NCI-H69 (cell line): Measurements from ENCODE around the gene NLRP1.

Source experiments
- DNase-seq: peaks from one replicate; lab custom pipeline; 2025; lab: John Stamatoyannopoulos, UW

Gene NLRP1

GRCh38 chr17:5557485-5557884 lies 26.8 kb downstream of the NLRP1 start:
- no peak for DNase-seq

GRCh38 chr17:5555254-5555653 lies 29.1 kb downstream of the NLRP1 start:
- DNase-seq, result no peak

GRCh38 chr17:5553479-5553878 lies 30.8 kb downstream of the NLRP1 start:
- no peak for DNase-seq

GRCh38 chr17:5552841-5553240 lies 31.5 kb downstream of the NLRP1 start:
- DNase-seq, result no peak

DNA sequence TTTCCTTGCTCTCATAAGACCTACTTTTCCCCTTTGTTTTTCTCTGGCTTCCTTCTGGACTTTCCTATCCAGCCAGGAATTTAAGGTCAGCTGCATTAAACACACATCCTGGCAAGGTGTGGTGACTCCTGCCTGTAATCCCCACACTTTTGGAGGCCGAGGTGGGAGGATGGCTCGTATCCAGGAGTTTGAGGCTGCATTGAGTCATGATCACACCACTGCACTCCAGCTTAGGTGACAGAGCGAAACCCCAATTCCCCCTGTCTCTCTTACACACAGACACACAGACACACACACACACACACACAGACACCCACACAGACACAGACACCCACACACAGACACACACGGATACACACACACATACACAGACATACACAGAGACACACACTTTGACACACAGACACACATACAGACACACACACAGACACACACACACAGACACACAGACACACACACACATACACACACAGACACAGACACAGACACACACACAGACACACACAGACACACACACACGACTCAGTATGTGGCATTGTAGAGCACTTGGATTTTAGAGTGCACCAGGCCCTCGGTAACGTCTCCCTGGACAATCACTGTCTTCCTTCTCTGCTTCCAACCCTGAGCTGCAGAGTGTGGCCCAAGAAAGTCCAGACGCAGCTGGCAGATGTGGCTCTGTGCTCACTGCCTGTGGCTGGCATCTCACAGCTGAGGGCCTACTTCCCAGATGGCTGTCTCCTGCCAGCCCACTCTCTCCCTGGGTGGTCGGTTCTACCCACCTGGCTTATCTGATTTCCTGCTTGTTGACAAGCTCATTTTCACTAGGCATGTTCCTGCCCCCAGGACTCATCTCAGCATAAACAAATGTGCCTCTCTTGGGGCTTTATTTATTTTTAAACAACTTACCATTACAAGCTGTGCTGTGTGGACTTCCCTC lies 39.0 kb downstream of the NLRP1 start:
- peak; percentile 31 for DNase-seq

- no peak for DNase-seq
Measured at GRCh38 chr17:5544115-5544514, 40.2 kb downstream of the NLRP1 start.

DNA sequence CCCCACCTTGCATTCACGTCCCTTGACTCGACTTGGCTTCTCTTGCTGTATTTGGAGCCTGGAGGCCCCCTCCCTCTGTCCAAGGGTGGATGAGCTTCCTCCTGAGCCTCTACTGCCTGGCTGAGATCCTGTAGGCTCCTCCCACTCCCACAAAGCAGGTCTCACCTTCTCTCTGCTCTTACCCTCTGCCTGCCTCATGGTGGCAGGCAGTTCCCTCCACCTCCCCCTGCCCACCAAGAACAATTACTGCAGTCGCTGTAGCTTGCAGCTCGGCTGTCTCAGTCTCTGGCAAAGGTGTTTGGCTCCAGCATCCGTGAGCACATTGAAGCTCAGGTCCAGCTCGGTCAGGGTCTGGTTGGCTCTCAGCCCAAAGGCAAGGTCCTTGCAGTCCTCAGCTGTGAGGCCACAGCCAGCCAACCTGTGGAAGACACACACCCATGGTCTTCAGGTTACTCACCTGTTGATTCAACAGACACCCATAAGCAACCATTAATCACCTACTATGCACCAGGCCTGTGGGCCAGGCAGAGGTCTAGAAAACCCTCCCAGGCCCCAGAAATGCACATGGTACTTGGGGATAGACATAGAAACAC lies 42.6 kb downstream of the NLRP1 start:
- peak; percentile 2 for DNase-seq

DNA sequence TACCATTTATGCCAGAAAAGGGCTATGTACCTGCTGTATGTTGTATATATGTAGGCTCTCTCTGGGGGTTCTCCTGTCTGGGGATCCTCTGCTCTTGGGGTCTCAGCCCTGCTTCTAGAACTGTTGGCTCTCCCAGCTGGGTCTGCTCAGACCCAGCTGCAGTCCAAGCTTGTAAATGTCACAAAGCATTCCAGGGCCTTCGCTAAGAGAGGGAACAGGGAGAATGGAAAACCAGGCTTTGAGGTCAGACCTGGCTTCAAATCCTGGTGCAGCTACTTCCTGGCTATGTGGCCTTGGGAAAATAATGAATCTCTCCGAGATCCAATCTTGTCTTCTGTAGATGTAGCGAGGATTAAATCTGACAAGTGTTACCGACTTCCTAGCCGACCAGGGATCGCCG lies 44.0 kb downstream of the NLRP1 start:
- DNase-seq, result no peak

DNA sequence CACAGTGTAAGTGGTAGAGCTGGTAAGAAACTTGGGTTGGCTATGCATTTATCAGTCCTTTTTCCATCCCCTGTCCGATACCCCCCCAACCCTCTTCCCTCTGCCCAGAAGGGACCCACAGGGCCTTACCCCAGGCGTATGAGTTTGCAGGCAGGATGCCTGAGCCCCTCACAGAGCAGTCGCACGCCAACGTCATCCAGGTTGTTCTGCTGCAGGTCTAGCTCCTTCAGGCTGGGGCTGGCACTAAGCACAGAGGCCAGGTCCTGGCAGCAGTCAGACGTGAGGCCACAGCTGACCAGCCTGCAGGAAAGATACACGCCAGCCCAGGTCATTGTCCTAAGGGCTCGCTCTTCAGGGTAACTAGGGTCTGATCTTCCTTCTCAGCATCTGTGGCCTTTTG lies 45.0 kb downstream of the NLRP1 start:
- no peak for DNase-seq

- DNase-seq, result no peak
Measured at GRCh38 chr17:5536866-5537650, 47.3 kb downstream of the NLRP1 start.

DNA sequence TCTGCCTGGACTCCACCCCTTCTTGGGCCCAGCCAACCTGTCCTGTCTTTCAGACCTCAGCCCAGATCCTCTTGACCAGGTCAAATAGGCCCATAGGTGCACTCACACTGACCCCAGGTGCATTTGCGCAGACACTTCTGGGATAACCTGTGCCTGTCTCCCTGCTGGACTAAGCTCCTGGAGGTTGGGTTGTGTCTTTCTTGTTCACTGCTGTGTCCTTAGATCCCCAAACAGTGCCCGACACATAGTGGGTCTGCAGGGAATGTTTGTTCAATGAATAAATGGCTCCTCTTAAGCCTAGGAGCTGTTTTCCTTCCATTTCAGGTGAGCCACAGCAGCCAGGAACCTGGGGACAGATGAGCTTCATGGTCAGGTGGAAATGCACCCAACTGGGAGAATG lies 48.9 kb downstream of the NLRP1 start:
- DNase-seq, result no peak

DNA sequence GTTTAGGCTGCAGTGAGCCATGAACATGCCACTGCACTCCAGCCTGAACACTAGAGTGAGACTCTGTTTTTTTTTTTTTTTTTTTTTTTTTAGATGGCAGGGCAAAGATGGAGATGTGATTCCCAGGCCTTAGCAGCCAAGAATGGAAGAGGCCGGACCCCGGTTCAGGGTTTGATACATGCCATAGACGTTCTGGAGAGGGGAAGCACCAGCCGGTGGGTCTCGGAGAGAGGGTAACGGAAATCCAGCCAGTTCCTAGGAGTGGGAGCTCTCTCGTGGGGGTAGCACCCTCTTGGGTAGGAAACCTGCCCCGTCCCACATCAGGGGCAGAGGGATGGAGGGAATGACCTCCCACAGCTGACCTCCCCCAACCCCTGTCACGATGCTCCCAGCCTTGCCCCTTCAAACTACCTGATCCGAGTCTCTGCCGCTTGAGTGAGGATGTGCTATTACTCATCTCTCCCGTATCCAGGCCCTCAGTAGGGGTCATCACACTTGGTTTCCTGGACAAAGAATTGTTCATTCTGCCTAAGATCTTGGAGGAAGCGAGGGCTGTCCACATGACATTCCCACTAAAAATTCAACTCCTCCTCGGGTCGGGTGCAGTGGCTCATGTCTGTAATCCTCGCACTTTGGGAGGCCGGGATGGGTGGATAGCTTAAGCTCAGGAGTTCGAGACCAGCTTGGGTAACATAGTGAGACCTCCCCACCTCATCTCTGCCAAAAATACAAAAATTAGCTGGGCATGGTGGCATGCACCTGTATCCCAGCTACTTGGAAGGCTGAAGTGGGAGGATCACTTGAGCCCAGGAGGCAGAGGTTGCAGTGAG lies 50.6 kb downstream of the NLRP1 start:
- DNase-seq, result no peak

- no peak for DNase-seq
Measured at GRCh38 chr17:5532581-5532980, 51.7 kb downstream of the NLRP1 start.

DNA sequence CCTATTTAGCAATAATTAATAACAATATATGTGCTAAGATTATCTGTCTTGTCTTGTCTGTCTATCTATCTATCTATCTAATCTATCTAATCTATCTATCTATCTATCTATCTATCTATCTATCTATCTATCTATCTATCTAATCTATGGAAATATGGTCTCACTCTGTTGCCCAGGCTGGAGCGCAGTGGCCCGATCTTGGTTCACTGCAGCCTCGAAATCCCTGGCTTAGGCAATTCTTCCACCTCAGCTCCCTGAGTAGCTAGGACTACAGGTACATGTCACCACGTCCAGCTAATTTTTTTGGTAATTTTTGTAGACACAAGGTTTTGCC lies 53.3 kb downstream of the NLRP1 start:
- DNase-seq, result no peak

- peak; percentile 13 for DNase-seq
Measured at GRCh38 chr17:5530265-5531084, 53.8 kb downstream of the NLRP1 start.

GRCh38 chr17:5527601-5528250 lies 56.6 kb downstream of the NLRP1 start:
- no peak for DNase-seq

DNA sequence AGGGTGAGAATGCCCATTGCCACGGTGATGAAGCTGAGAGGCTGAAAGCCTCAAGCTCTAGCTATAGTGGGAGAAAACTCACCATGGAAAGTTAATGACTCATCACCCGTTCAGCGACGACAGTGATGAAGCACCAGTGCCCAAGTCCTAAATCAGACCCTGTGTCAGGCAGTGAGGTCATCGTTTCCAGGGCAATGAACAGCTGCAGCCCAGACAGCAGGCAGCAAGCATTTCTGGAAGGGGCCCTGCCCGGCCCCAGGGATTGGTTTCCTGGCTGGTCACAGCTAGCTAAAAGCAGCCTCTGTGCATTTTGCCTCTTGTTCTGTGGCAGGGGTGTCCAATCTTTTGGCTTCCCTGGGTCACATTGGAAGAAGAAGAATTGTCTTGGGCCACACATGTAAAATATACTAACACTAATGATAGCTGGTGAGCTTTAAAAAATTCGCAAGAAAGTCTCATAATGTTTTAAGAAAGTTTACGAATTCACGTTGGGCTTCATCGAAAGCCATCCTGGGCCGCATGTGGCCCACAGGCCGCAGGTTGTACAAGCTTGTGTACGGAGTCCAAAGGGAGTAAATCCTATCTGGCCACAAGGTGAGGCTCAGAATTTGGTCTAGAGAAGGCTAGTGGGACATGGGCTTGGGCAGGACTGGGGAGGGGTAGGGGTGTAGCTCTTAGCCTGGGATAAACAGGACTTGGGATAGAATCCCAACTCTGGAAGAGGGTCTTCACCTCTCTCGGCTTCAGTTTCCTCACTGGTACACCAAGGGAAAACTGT lies 57.3 kb downstream of the NLRP1 start:
- DNase-seq, result peak; percentile 73

DNA sequence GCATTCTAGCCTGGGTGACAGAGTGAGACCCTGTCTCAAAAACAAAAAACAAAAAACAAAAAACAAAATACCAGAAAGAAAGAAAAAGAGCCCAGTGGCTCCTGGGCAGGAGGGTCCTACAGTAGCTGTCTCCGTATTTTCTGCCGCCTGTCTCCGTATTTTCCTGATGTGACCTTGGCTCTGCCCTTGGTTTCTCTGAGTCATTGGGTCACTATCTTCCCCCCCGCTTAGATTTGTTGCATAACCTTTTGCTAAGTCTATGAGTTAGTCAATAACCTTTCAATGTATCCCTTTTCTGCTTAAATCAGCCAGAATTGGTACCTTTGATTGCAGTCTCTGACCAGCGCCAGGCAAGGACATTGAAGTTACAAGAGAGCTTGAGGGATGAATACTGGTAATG lies 61.1 kb downstream of the NLRP1 start:
- no peak for DNase-seq

DNA sequence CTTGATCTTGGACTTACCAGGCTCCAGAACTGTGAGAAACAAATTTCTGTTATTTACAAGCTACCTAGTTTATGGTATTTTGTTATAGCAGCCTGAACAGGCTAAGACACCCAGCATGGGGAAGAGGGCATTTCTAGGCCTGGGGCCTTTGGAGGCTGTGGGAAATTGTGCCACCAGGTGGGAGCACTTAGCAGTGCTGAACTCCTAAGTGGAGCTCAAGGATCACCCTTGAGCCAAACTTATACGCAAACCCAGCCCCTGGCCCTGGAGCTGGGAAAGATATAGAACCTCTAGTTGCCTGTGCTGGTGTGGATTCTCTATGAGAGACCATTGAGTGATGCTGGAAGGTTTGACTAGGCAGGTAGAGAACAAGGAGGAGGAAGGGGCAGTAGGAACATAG lies 61.8 kb downstream of the NLRP1 start:
- DNase-seq, result no peak
